Kidney epithelial cell (primary cell): Measurements from ENCODE around the gene CPNE4. TPM values are rescaled to one million over a fixed set of nuclear protein-coding genes. Genes with fewer than 3 reads are reported as not detected.
"Not testable (repeated sequence)": the region's sequence is repeated elsewhere in the genome, so short reads cannot be mapped to it uniquely, and the experiment has no call there.

Experiments
- DNase-seq: peaks from one replicate; pipeline ENCODE4 v3.0.0-alpha.2; 2010; ENCODE audit warnings: low read depth
- H3K27me3 ChIP-seq: 2 replicates; pipeline ENCODE4 v1.6.0; 2011; ENCODE audit warnings: low read length; ENCODE audit not compliant: control insufficient read depth, insufficient read depth
- H3K36me3 ChIP-seq: 2 replicates; pipeline ENCODE4 v1.5.1; 2011; ENCODE audit warnings: low read length; ENCODE audit not compliant: control insufficient read depth, insufficient read depth
- H3K4me3 ChIP-seq: 2 replicates; pipeline ENCODE4 v1.5.1; 2011; ENCODE audit warnings: low read depth, mild to moderate bottlenecking, control low read depth, low read length
- total RNA-seq: library from RNA; depleted of rRNA; stranded (reverse); fragments of >200 nt; gene quantifications from 2 replicates; pipeline ENCODE4 v1.2.3, GENCODE V29; 2015
- TF ChIP-seq, protein P1 (sequence below): IDR thresholded peaks from 2 replicates; pipeline ENCODE4 v1.5.1; 2011; ENCODE audit warnings: mild to moderate bottlenecking, moderate library complexity, low read length, control low read depth, inconsistent platforms; ENCODE audit not compliant: insufficient read depth, poor library complexity, severe bottlenecking

Gene CPNE4
- total RNA-seq, 1 donor from 2014 or later: 3.7 TPM

DNA sequence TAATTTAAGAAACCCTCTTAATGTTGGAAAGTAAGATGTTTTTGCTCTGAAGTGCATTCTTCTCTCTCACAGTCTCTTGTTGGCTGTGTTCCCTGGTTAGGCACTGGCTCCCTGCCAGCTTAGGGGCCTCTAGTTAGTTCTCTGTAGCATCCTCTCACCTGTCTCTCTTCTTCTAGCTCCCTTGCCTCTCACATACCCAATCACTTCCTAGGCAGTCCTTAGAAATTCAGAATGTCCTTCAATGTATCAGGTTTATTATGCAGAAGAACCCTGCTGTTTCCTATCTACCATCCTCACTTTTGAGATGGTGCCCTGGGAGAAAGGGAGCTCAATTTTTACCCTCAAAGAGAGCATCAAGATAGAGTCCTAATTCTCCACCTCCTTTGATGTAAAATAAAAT is 36.2 kb upstream of the CPNE4 start:
- Histone ChIP-seq H3K36me3 (no peaks in the 10 kb centered on the region), H3K4me3 (no peak overlapping the region), H3K27me3 (no peaks in the 10 kb centered on the region)
- DNase-seq: no peak
- TF ChIP-seq, protein P1, sequence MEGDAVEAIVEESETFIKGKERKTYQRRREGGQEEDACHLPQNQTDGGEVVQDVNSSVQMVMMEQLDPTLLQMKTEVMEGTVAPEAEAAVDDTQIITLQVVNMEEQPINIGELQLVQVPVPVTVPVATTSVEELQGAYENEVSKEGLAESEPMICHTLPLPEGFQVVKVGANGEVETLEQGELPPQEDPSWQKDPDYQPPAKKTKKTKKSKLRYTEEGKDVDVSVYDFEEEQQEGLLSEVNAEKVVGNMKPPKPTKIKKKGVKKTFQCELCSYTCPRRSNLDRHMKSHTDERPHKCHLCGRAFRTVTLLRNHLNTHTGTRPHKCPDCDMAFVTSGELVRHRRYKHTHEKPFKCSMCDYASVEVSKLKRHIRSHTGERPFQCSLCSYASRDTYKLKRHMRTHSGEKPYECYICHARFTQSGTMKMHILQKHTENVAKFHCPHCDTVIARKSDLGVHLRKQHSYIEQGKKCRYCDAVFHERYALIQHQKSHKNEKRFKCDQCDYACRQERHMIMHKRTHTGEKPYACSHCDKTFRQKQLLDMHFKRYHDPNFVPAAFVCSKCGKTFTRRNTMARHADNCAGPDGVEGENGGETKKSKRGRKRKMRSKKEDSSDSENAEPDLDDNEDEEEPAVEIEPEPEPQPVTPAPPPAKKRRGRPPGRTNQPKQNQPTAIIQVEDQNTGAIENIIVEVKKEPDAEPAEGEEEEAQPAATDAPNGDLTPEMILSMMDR: no peak

DNA sequence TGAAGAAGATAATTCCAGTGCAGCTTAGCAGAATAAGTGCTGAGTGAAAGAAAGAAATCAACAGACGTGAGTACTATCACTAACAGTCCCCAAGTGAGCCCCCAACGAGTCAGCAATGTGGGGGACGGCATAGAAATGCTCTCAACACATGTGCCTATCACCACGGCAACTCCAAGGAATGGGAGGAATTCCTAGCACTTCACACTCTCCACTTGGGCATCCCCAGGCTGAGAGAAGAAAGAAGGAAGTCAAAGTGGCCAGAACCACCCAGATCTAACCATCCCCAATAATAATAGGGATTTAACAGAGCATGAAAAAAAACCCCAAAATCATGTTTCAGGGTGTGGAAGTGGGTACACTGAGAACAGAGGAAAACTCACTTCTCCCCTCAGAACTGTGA is 29.3 kb upstream of the CPNE4 start:
- Histone ChIP-seq H3K4me3 (no peak overlapping the region), H3K36me3 (no peaks in the 10 kb centered on the region), H3K27me3 (no peaks in the 10 kb centered on the region)
- no peak for DNase-seq
- TF ChIP-seq, protein P1: no peak

DNA sequence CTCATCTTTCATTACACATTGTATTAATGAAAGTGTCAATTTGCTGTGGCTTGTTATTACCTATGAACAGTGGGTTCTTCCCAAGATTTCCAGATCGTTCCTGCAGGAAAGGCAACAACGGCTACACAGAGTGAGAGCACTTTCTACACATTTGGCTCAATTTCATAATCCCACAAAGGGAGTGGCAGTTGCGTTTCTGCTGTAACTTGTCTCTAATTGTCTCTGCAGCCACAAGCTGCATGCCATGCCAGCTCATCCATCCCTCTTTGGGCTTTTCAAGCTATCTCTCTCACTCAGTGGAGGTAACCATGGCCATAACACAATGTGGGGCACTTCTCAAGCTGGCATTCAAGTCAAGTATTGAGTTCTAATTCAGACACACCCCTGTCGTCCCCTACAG is 27.7 kb upstream of the CPNE4 start:
- TF ChIP-seq, protein P1: no peak
- H3K36me3 ChIP-seq: no peaks in the 10 kb centered on the region
- no peaks in the 10 kb centered on the region for H3K27me3 ChIP-seq
- no peak for DNase-seq
- H3K4me3 ChIP-seq: no peak overlapping the region

- TF ChIP-seq, protein P1: no peak
- Histone ChIP-seq H3K36me3 (no peaks in the 10 kb centered on the region), H3K4me3 (no peak overlapping the region), H3K27me3 (no peaks in the 10 kb centered on the region)
- no peak for DNase-seq
Measured at GRCh38 chr3:132055872-132056271, 21.1 kb upstream of the CPNE4 start.

DNA sequence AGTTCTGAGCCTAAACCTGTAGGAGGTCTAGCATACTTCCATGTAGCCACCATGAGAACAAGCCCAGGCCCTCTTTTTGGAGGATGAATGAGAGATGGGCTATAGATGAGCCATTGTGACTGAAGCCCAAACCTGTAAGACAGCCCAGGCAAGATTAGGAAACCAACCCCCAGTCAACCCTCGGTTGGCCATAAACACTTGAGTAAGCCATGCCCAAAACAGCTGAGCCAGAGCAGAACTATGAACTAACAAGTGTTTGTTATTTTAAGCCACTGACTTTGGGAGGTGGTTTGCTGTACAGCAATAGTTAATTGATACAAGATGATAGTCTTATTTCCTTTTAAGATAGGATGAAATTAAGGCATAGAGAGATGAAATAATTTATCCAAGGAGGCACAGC is 12.4 kb upstream of the CPNE4 start:
- H3K36me3 ChIP-seq: no peaks in the 10 kb centered on the region
- no peaks in the 10 kb centered on the region for H3K27me3 ChIP-seq
- H3K4me3 ChIP-seq: no peak overlapping the region
- TF ChIP-seq, protein P1: no peak
- DNase-seq: no peak

GRCh38 chr3:132044874-132045273 is 10.1 kb upstream of the CPNE4 start:
- H3K27me3 ChIP-seq, H3K36me3 ChIP-seq, DNase-seq, H3K4me3 ChIP-seq: not testable (repeated sequence)
